Measurements from ENCODE around the gene NLK. TPM values are rescaled to one million over a fixed set of nuclear protein-coding genes. Genes with fewer than 3 reads are reported as not detected.
A peak's percentile ranks its signal among the peaks of the same experiment; 100 is the strongest.

Gene NLK
- total and polyA plus RNA-seq, 7 donors: 9.3 to 17.1 (median 15.0) TPM

DNA sequence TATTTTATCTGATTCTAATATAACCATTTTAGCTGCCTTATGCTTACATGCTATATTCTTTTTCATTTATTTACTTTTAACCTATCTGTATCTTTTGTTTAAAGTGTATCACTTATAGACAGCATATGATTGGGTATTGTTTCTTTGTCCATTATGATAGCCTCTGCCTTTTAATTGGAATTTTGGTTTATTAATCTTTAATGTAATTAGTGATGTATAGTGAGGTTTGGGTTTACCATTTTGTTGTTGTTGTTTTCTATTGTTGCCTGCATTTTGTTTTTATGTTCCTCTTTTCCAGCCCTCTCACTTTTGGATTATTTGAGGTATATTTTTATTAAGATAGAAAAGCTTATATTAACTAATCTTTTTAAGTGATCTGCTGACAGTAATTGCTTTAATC is 59.4 kb downstream of the NLK start:
- H3K36me3 ChIP-seq: no peaks in the 10 kb centered on the region
- DNase-seq: no peak
- H3K4me3 ChIP-seq: no peak overlapping the region
- no peaks in the 10 kb centered on the region for H3K27me3 ChIP-seq
- intact Hi-C loops (cut with DNase I): no loop called here
- no peak overlapping the region for H3K27ac ChIP-seq
- TF ChIP-seq, protein P1, sequence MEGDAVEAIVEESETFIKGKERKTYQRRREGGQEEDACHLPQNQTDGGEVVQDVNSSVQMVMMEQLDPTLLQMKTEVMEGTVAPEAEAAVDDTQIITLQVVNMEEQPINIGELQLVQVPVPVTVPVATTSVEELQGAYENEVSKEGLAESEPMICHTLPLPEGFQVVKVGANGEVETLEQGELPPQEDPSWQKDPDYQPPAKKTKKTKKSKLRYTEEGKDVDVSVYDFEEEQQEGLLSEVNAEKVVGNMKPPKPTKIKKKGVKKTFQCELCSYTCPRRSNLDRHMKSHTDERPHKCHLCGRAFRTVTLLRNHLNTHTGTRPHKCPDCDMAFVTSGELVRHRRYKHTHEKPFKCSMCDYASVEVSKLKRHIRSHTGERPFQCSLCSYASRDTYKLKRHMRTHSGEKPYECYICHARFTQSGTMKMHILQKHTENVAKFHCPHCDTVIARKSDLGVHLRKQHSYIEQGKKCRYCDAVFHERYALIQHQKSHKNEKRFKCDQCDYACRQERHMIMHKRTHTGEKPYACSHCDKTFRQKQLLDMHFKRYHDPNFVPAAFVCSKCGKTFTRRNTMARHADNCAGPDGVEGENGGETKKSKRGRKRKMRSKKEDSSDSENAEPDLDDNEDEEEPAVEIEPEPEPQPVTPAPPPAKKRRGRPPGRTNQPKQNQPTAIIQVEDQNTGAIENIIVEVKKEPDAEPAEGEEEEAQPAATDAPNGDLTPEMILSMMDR (IDR thresholded peaks at IDR 0.05): no peak
- no peak for TF ChIP-seq POLR2A (IDR thresholded peaks at IDR 0.05)
- TF ChIP-seq POLR2AphosphoS5 (IDR thresholded peaks at IDR 0.05): no peak
- no peak for TF ChIP-seq EP300 (IDR thresholded peaks at IDR 0.05)
- H3K9me3 ChIP-seq: no peaks in the 10 kb centered on the region
- peaks cover 0 to 14% (median 3%) of the 10 kb centered on the region in 4 donors for H3K4me1 ChIP-seq

DNA sequence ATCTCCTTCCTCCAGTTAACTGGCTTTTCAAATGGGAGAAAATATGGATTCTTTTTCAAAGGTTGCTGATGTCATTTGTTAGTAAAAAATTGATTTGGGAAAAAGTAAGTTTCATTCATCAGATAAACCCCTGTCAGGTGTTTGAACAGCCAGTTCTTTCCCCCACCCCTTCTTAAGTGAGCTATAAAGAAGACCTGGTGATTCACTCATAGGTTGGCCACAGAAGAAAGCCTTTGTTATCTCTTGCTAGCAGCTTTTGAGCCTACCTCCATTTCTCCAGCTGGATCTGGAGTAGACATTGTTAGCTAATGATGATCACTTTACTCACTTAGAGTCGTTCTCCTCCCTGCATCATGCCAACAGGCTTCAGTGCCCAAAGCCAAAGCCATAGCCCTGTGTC is 63.0 kb downstream of the NLK start:
- Histone ChIP-seq H3K9me3 (no peaks in the 10 kb centered on the region), H3K27ac (no peak overlapping the region), H3K36me3 (no peaks in the 10 kb centered on the region), H3K4me1 (no peaks in the 10 kb centered on the region), H3K4me3 (no peak overlapping the region), H3K27me3 (no peaks in the 10 kb centered on the region)
- intact Hi-C loops (cut with DNase I): no loop called here
- WGBS, 2 donors: 89 to 91% methylated on average over 1 of the region's 1 CpG
- DNase-seq: no peak
- TF ChIP-seq POLR2AphosphoS5 (IDR thresholded peaks at IDR 0.05) (no peak), EP300 (IDR thresholded peaks at IDR 0.05) (no peak), POLR2A (IDR thresholded peaks at IDR 0.05) (no peak)
- TF ChIP-seq, protein P1 (IDR thresholded peaks at IDR 0.05): no peak

DNA sequence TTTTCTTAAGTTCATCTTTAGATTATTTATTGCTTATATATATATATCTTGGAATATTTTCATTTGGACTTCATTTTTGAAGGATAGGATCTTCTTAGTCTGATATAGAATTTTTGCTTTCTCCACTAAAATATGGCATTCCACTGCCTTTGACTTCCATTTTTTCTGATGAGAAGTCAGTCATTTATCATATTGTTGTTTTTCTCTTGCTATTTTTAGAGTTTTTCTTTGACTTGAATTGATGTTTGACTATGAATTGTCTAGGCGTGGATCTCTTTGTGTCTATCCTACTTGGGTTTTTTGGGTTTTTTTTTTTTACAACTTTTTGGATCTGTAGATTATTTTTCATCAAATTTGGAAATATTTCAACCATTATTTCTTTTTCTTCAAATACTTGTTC is 67.7 kb downstream of the NLK start:
- TF ChIP-seq EP300 (IDR thresholded peaks at IDR 0.05): no peak
- TF ChIP-seq, protein P1 (IDR thresholded peaks at IDR 0.05): no peak
- no peak for TF ChIP-seq POLR2AphosphoS5 (IDR thresholded peaks at IDR 0.05)
- TF ChIP-seq POLR2A (IDR thresholded peaks at IDR 0.05): no peak
- no peak overlapping the region for H3K4me3 ChIP-seq
- H3K9me3 ChIP-seq: no peaks in the 10 kb centered on the region
- H3K4me1 ChIP-seq: peaks cover 0 to 15% (median 8%) of the 10 kb centered on the region in 4 donors
- intact Hi-C loops (cut with DNase I): no loop called here
- no peaks in the 10 kb centered on the region for H3K27me3 ChIP-seq
- no peak for DNase-seq
- H3K36me3 ChIP-seq: no peaks in the 10 kb centered on the region
- no peak overlapping the region for H3K27ac ChIP-seq
- WGBS, 2 donors: 90 to 100% methylated on average over 1 of the region's 1 CpG

- H3K4me3 ChIP-seq: no peak overlapping the region
- H3K27me3 ChIP-seq: no peaks in the 10 kb centered on the region
- intact Hi-C loops (cut with DNase I): no loop called here
- 4 to 49% methylated on average over 1 of the region's 1 CpG for WGBS, 2 donors
- no peak for DNase-seq
- no peaks in the 10 kb centered on the region for H3K36me3 ChIP-seq
- H3K27ac ChIP-seq: peak overlapping the region in 1 of 4 donors; percentile 35
- no peaks in the 10 kb centered on the region for H3K9me3 ChIP-seq
- TF ChIP-seq EP300 (IDR thresholded peaks at IDR 0.05) (no peak), POLR2AphosphoS5 (IDR thresholded peaks at IDR 0.05) (no peak), POLR2A (IDR thresholded peaks at IDR 0.05) (no peak)
- TF ChIP-seq, protein P1 (IDR thresholded peaks at IDR 0.05): no peak
- peaks cover 0 to 15% (median 9%) of the 10 kb centered on the region in 4 donors for H3K4me1 ChIP-seq
Measured at GRCh38 chr17:28112181-28112580, 69.7 kb downstream of the NLK start.

DNA sequence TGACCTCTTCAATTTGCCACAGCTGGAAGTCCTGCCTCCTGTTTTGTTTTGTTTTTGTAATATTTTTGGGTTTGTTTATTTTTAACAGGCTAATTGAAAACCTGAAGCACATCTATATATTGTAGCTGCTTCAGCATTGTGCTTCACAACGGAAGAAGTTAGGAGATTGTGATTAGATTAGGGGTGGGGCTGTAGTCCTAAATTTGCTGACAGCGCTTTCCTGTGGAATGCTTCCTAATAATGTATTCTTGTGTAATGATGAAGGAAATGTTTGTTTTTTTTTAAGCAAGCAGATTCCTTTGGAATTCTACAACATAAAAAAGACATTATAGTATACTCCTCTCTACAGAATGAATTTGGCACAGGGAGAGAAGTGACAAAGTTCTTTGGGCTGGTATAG is 70.1 kb downstream of the NLK start:
- Histone ChIP-seq H3K4me3 (no peak overlapping the region), H3K36me3 (no peaks in the 10 kb centered on the region), H3K4me1 (peaks cover 0 to 15% (median 11%) of the 10 kb centered on the region in 4 donors), H3K9me3 (no peaks in the 10 kb centered on the region), H3K27ac (peak overlapping the region in 1 of 4 donors; percentile 35), H3K27me3 (no peaks in the 10 kb centered on the region)
- no peak for DNase-seq
- 77 to 78% methylated on average over 2 of the region's 2 CpGs for WGBS, 2 donors
- no peak for TF ChIP-seq POLR2A (IDR thresholded peaks at IDR 0.05)
- TF ChIP-seq POLR2AphosphoS5 (IDR thresholded peaks at IDR 0.05): no peak
- TF ChIP-seq, protein P1 (IDR thresholded peaks at IDR 0.05): no peak
- no peak for TF ChIP-seq EP300 (IDR thresholded peaks at IDR 0.05)
- intact Hi-C loops (cut with DNase I): no loop called here

Measured in sigmoid colon (tissue), 7 donors.